Kidney glomerular epithelial cell (primary cell): ENCODE data around the gene MAST3.
A peak's percentile ranks its signal among the peaks of the same experiment; 100 is the strongest.

Source experiments
- DNase-seq: peaks from one replicate; lab custom pipeline; 2025; lab: John Stamatoyannopoulos, UW

The MAST3 gene

DNA sequence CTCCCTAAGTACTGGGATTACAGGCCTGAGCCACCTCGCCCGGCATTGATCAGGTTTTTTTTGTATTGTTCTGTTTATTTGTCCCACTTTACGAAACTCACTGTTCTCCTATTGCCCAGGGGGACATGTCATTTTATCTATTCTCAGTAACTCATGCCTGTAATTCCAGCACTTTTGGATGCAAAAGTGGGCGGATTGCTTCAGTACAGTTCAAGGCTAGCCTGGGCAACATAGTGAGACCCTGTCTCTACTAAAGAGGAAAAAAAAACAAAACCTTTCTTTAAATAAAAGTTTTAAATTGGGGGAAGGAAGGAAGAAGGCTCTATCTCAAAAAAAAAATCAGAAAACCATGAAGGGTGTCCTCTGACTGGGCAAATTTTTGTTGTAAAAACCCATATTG, 92.7 kb downstream of the MAST3 start:
- no peak for DNase-seq

DNA sequence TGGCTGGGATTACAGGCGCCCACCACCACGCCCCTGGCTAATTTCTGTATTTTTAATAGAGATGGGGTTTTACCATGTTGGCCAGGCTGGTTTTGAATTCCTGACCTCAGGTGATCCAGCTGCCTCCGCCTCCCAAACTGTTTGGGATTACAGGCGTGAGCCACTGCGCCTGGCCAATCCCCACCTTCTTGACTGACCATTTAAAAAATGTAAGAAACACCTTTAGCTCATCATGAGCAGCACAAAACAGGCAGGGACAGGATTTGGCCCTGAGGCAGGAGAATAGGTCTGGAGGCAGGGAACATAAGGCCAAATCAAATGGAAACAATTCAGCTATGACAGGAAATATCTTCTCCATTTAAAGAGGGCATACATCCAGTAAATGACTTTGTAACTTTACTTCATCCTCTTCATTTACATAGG, 94.1 kb downstream of the MAST3 start:
- no peak for DNase-seq

DNA sequence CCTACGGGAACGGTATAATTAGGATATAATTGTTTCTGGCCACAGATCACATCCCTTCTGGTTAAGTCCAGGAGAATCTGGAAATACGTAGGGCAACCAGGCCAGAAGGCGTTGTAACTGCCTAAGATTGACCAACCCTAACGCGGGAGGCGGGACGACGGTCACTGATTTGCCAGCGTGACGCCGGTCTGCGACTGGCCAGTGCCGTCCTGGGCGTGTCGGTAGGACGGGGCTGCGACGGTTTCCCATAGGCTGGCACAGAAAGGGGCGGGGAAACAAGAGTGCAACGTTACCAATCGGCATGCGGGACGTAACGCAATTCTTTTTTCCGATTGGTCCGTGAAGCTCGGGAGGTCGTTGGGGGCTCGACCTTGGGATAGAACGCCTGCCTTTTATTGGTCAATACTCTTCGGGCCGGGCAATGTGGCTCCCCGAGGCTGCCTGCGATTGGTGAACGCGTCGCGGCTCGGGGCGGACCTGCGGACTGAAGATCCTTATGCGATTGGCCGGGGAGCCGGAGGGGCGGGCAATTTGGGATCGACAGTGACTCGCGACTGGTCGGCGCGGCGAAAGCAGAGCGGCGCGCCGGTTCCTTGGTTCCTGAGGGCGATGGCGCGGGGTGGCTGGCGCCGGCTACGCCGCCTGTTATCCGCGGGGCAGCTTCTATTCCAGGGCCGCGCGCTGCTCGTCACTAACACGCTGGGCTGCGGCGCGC, 95.3 kb downstream of the MAST3 start, which contains the start of gene MPV17L2:
TSS of gene MPV17L2 (plus strand) at position 546 of the 715 bp plus-strand sequence. CDS start at position 610, 64 bp downstream.
- peak; percentile 99 for DNase-seq

DNA sequence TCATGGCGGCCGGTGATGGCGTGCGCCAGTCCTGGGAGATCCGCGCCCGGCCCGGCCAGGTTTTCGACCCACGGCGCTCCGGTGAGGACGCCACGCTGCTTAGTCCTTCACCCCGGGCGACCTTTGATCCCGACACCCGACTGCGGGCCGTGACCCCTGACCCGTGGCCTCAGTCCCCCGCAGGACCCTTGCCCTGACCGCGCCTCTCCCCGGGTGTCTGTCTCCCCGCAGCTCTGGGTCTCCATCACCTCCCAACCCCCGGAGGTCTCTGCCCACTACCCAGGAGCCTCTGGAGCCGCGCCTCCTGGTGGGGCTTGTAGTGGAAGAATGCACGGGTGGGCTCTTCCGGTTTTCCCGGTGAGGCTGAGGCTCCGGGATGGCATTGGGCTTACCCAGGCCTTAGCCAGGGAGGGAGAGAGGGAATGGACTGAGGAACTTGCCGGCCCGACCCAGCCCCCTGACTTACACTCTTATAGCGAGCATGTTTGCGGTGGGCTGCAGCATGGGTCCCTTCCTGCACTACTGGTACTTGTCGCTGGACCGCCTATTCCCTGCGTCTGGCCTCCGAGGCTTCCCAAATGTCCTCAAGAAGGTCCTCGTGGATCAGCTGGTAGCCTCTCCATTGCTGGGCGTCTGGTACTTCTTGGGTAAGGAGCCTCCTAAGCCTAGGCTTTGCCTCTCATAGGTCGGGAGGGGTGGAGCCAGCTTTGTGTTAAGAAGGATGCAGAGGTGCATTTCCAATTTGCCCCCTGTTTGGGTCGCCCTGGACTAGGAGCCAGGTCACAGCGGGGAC, 96.0 kb downstream of the MAST3 start:
- DNase-seq = no peak

DNA sequence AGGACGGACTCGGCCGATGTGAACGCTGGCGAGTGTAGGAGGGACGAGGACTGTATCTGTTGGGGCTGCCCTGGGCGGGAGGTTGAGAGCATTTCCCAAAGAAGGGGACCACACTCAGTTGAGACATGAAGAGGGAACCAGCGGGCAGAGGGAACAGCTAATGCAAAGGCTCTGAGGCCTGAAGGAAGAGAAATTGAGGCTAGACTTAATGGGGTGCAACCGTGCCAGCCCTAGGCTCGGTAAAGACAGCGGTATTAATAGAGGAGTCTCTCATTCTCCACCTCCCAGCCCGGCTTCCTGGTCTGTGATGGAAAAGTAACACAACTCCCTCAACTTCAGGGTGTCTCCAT, 96.6 kb downstream of the MAST3 start:
- no peak for DNase-seq

DNA sequence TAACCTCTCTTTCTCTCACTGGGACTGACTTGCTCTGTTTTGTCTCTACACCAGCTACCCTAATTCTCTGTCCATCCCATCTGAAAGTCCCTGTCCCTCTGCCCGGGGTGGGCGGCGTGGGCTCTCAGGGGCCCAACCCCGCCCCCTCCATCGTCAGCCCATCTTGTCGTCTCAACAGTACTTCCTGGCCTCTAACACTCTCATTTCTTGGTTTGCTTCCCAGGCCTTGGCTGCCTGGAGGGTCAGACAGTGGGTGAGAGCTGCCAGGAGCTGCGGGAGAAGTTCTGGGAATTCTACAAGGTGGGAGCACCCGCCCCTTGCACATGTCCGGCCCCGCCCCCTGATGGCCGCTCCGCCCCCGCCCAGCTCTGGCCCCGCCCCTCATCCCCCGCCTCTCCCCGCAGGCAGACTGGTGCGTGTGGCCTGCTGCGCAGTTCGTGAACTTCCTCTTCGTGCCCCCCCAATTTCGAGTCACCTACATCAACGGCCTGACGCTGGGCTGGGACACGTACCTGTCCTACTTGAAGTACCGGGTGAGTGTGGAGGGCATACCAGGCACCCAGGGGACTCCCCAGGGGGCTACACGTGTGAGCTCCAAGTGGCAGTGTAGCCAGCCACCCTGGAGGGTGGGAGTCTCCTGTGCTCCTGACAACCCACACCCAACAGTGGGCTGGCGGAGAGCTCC, 97.1 kb downstream of the MAST3 start:
- DNase-seq = no peak

DNA sequence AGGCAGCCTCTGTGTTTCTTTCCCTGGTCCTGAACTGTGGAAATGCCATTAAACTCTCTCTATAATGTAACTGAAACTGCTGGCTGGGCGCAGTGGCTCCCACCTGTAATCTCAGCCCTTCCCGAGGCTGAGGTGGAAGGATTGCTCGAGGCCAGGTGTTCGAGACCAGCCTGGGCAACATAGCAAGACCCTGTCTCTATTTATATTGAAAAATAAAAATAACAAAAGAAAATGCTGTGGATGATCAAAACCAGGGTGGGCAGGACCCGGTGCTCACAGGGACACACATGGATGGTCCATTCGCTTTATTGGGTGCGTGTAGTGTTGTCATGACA, 98.9 kb downstream of the MAST3 start:
- no peak for DNase-seq

DNA sequence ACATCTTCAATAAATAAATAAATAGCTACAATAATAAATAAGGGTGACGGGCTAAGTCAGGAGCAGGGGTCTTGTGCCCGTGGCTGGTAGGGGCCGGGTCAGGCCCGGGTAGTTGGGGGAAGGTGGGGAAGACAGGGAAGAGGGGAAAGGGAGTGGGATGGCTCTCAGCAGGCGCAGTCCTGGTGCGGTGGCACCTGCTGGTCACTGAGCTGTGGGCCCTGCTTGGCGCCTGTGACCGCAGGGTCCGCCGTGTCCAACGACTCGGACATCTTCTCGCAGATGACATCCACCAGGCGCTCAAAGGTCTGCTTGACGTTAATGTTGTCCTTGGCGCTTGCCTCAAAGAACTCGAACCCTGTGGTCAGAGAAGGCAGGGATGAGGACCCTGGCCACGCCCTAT, 99.7 kb downstream of the MAST3 start:
- DNase-seq = no peak

DNA sequence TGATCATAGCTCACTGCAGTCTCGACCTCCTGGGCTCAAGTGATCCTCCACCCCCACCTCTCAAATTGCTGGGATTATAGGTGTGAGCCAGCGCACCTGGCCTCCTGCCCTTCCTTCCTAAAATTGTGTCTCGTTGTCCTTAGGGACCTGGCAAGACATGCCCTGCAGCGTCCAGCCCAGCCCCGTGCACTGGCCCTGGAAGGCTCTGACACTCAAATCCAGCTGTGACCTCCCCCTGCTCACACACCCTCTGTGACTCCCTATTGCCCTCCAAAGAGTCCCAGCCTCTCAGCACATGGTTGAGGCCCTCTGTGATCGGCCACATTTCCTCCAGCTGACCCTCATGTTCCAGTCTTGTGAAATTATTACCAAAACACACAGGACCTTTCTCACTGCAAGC, 100.4 kb downstream of the MAST3 start:
- DNase-seq = no peak

DNA sequence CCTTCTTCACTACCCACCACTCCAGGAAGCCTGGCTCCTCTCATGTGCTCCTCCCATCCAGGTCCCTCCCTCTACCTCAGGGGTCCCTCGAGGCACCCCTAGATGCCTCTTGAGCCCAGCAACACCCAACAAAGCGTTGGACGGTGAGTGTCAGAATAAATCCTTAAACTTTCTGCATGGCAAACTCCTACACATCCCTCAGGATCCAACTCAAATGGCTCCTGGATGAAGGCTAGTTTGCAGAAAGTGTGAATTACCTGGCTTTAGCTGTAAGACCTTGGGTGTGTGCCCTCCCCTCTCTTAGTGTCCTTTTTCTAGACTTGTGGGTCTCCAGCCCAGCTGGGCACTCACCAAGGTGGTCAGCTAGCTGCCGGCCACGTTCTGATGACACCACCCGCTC, 100.8 kb downstream of the MAST3 start:
- no peak for DNase-seq
